PC-3 (cell line): ENCODE results near the gene PRPH. TPM values are rescaled to one million over a fixed set of nuclear protein-coding genes. Genes with fewer than 3 reads are reported as not detected.

Source experiments
- ATAC-seq: fragments of 200-7000 bp; cut with Tn5 transposase; 2 replicates; pipeline ENCODE4 v1.9.1; 2020; ENCODE audit warnings: mild to moderate bottlenecking, moderate library complexity
- BruUV-seq: library from RNA; stranded (reverse); fragments of 400-500 nt; replicated peaks from 2 replicates; lab custom pipeline; 2021; lab: Mats Ljungman, UMichigan
- CTCF ChIA-PET: fragments of 300-600 bp; sonication (Branson Sonifier 250); formaldehyde crosslinking; loops from one replicate; lab custom pipeline; 2022; ENCODE audit warnings: antibody characterized with exemption; lab: Charles Lee
- POLR2A ChIA-PET: fragments of 300-600 bp; sonication (Branson Sonifier 250); formaldehyde crosslinking; loops from one replicate; lab custom pipeline; 2022; ENCODE audit warnings: antibody characterized with exemption; ENCODE audit not compliant: unreplicated experiment; lab: Charles Lee
- DNase-seq: peaks from one replicate; pipeline ENCODE4 v3.0.0-alpha.2; 2015
- H2AFZ ChIP-seq: fragments of 300-600 bp; sonication (generic); 2 replicates; pipeline ENCODE4 v1.6.0; 2016; ENCODE audit warnings: antibody characterized with exemption, low read length
- H3F3A ChIP-seq: fragments of 300-600 bp; sonication (generic); one replicate; pipeline ENCODE4 v1.6.0; 2017; ENCODE audit warnings: antibody characterized with exemption, low read length, control low read depth, mild to moderate bottlenecking; ENCODE audit not compliant: unreplicated experiment
- H3K27ac ChIP-seq: fragments of 300-600 bp; sonication (generic); 2 replicates; pipeline ENCODE4 v1.5.1; 2016; ENCODE audit warnings: mild to moderate bottlenecking, low read length
- H3K27me3 ChIP-seq: fragments of 300-600 bp; sonication (generic); 2 replicates; pipeline ENCODE4 v1.6.1; 2016; ENCODE audit warnings: low read length, mixed read lengths
- H3K36me3 ChIP-seq: fragments of 300-600 bp; sonication (generic); 2 replicates; pipeline ENCODE4 v1.6.1; 2016; ENCODE audit warnings: low read depth, mixed run types, low read length, mixed read lengths
- H3K4me1 ChIP-seq: fragments of 300-600 bp; sonication (generic); 2 replicates; pipeline ENCODE4 v1.5.1; 2016; ENCODE audit warnings: low read length; ENCODE audit not compliant: insufficient read depth
- H3K4me2 ChIP-seq: fragments of 300-600 bp; sonication (generic); 2 replicates; pipeline ENCODE4 v1.6.0; 2016; ENCODE audit warnings: low read length
- H3K4me3 ChIP-seq: fragments of 300-600 bp; sonication (generic); 2 replicates; pipeline ENCODE4 v1.5.1; 2016; ENCODE audit warnings: mild to moderate bottlenecking, low read length, mixed read lengths
- H3K79me2 ChIP-seq: fragments of 300-600 bp; sonication (generic); 2 replicates; pipeline ENCODE4 v1.6.1; 2017; ENCODE audit warnings: low read length, mixed read lengths
- H3K9ac ChIP-seq: fragments of 300-600 bp; sonication (generic); 2 replicates; pipeline ENCODE4 v1.6.0; 2016; ENCODE audit warnings: mild to moderate bottlenecking, low read length
- H3K9me2 ChIP-seq: fragments of 300-600 bp; sonication (generic); replicated peaks from 2 replicates; pipeline ENCODE4 v1.6.1; 2016; ENCODE audit warnings: mixed run types, low read length, mixed read lengths
- H3K9me3 ChIP-seq: fragments of 300-600 bp; sonication (generic); 2 replicates; pipeline ENCODE4 v1.6.1; 2016; ENCODE audit warnings: low read length, mixed read lengths
- H4K20me1 ChIP-seq: fragments of 300-600 bp; sonication (generic); 2 replicates; pipeline ENCODE4 v1.6.1; 2016; ENCODE audit warnings: low read length, mixed read lengths
- CTCF ChIP-seq: fragments of 300-600 bp; sonication (generic); conservative IDR thresholded peaks from 2 replicates; pipeline ENCODE4 v1.5.1; 2017; ENCODE audit warnings: antibody characterized with exemption, low read depth, mild to moderate bottlenecking, low read length
- EZH2 ChIP-seq: fragments of 300-600 bp; sonication (generic); IDR thresholded peaks from one replicate; pipeline ENCODE4 v1.6.1; 2017; ENCODE audit warnings: antibody characterized with exemption, mild to moderate bottlenecking, low read length; ENCODE audit not compliant: unreplicated experiment
- EZH2phosphoT487 ChIP-seq: fragments of 300-600 bp; sonication (generic); IDR thresholded peaks from 2 replicates; pipeline ENCODE4 v1.6.1; 2018; ENCODE audit warnings: mild to moderate bottlenecking, antibody characterized with exemption, low read length, borderline replicate concordance
- intact Hi-C: fragments of 100-400 bp; cut with micrococcal nuclease; formaldehyde crosslinking; loops from 2 replicates; pipeline ENCODE4 v1.9.0; 2023
- total RNA-seq: library from RNA; depleted of rRNA; stranded (reverse); fragments of >200 nt; gene quantifications from 2 replicates; pipeline ENCODE4 v1.2.3, GENCODE V29; 2014

Gene PRPH
- total RNA-seq, 1 experiment from 2014 or later = 0.15 TPM

GRCh38 chr12:49340095-49340870 is 45.3 kb downstream of the PRPH start:
- H3K9ac ChIP-seq = no peak overlapping the region
- H3F3A ChIP-seq = no peaks in the 10 kb centered on the region
- no TSS peak for BruUV-seq
- CTCF ChIA-PET = no interaction called here
- TF ChIP-seq EZH2 = no peak
- no peak for TF ChIP-seq CTCF
- no peak for TF ChIP-seq EZH2phosphoT487
- H3K4me3 ChIP-seq = no peak overlapping the region
- H4K20me1 ChIP-seq = no peaks in the 10 kb centered on the region
- peaks cover 8% of the 10 kb centered on the region; the same call in 1 of the 2 replicates for H3K4me1 ChIP-seq
- DNase-seq = no peak
- no peak overlapping the region for H2AFZ ChIP-seq
- intact Hi-C loops = no loop called here
- H3K27ac ChIP-seq = no peak overlapping the region
- peaks cover 6% of the 10 kb centered on the region; the same call in 1 of the 2 replicates for H3K27me3 ChIP-seq
- H3K9me3 ChIP-seq = no peaks in the 10 kb centered on the region
- H3K79me2 ChIP-seq = no peaks in the 10 kb centered on the region
- POLR2A ChIA-PET = no interaction called here
- no peaks in the 10 kb centered on the region for H3K36me3 ChIP-seq
- no peaks in the 10 kb centered on the region for H3K9me2 ChIP-seq
- ATAC-seq = no peak
- H3K4me2 ChIP-seq = no peak overlapping the region

- ChIA-PET CTCF (interaction anchor here (0.5 to 2.0 kb wide), 3 partner anchors 10 to 106 kb away, joined by 6 to 7 read pairs (median 6); no protein-coding TSS in a partner anchor), POLR2A (interaction anchor here (0.6 kb wide), 1 partner anchor 165 kb away, joined by 5 read pairs; no protein-coding TSS in a partner anchor)
- Histone ChIP-seq H3K4me2 (no peak overlapping the region), H3K27me3 (peaks cover 13% of the 10 kb centered on the region), H3K4me3 (no peak overlapping the region), H3K9me2 (no peaks in the 10 kb centered on the region), H3K9me3 (no peaks in the 10 kb centered on the region), H3K79me2 (no peaks in the 10 kb centered on the region), H3K27ac (no peak overlapping the region), H3K9ac (no peak overlapping the region), H3F3A (no peaks in the 10 kb centered on the region), H3K36me3 (no peaks in the 10 kb centered on the region), H4K20me1 (no peaks in the 10 kb centered on the region), H3K4me1 (peaks cover 16% of the 10 kb centered on the region), H2AFZ (no peak overlapping the region)
- no peak for ATAC-seq
- TF ChIP-seq CTCF (no peak), EZH2 (no peak), EZH2phosphoT487 (no peak)
- no TSS peak for BruUV-seq
- DNase-seq = no peak
- intact Hi-C loops = no loop called here
Observed at GRCh38 chr12:49340971-49341776, 46.2 kb downstream of the PRPH start.
